NCI-H2107 treated with DMSO at 0.1 percent for 48 hours (cell line): ENCODE measurements around the gene MRPS31.
"Not testable (repeated sequence)": the region's sequence is repeated elsewhere in the genome, so short reads cannot be mapped to it uniquely, and the experiment has no call there.

Experiments used
- DNase-seq: peaks from one replicate; lab custom pipeline; 2025; ENCODE audit not compliant: unreplicated experiment; lab: John Stamatoyannopoulos, UW

The MRPS31 gene

DNA sequence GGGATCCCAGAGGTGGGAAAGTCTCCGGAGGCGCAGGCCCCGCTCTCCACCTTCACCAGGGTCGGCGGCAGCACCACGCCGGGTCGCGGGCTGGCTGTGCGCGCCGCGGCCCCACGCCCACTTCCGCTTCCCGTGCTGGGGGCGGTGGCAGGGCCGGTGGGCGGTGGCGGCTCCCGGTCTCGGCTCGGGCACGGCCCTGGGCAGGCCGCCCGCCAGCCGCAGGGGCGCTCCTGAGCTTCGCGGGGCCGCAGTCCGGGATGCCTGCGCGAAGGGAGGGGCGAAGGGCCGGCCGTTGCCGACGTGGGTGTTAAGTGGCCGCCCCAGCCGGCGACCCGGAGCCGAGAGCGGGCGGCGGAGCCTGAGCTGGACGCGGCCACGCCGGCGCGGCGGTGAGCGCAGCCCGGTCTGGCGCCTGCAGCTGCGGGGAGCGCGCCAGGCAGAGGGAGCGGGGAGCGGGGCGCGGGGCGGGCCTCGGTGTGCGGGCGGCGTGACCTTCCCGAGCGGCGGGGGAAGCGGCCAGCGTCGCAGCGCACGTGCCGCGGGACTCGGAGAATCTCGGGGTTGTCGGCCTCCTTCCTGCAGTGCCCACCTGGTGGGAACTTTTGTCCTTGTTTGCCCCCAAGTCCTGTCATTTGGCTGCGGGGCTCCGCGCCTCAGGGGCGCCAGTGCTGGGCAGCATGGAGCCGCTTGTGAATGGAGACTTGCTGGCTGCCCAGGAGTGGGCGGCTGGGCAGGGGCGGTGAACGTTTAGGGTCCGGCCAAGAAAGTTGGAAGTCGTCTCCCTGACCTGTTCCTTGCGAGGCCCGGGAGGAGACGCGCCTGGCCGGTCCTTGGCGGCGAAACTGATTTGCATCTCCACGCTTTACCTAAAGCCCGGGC lies 18.5 kb upstream of the MRPS31 start, which contains the start of gene SLC25A15:
TSS of gene SLC25A15 (plus strand) at position 337 of the 879 bp plus-strand sequence. CDS start 3,616 bp downstream, outside the sequence.
- peak; percentile 13 for DNase-seq

DNA sequence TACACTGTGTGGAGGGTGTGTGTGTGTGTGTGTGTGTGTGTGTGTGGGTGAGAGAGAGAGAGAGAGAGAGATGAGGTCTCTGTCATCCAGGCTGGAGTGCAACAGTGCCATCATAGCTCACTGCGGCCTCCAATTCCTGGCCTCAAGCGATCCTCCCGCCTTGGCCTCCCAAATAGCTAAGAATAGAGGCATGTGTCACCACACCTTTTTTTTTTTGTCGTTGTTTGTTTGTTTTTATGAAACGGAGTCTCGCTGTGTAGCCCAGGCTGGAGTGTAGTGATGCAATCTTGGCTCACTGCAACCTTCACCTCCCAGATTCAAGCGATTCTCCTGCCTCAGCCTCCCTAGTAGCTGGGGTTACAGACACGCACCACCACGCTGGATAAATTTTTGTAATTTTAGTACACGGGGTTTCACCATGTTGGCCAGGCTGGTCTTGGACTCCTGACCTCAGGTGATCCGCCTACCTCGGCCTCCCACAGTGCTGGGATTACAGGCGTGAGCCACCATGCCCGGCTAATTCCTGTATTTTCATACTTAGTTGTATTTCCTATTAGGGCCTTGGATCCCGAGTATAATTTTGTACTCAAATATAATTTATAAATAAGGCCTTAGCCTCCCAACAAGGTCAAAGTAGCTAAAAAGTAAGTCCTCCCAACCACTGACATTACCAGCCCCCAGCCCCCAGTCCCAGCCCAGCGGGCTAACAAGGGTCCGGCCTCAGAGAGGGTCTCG lies 17.7 kb upstream of the MRPS31 start:
- not testable (repeated sequence) for DNase-seq

DNA sequence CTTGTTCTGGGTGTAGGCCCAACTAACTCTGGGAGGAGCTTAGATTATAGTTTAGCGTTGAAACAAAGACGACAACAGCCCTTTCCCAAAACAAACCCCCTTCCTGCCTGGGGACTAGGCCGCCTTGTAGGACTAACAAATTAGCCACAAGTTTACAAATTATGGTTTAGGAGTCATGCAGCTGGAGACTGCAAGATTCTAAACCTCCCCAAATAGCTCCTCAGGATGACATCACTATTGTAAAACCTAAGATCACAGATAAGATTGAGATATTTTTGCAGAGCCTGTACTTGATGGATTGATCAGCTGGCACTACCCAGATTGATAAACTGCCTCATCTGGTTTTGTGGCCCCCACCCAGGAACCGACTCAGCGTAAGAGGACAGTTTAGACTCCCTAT lies 16.1 kb upstream of the MRPS31 start:
- no peak for DNase-seq

DNA sequence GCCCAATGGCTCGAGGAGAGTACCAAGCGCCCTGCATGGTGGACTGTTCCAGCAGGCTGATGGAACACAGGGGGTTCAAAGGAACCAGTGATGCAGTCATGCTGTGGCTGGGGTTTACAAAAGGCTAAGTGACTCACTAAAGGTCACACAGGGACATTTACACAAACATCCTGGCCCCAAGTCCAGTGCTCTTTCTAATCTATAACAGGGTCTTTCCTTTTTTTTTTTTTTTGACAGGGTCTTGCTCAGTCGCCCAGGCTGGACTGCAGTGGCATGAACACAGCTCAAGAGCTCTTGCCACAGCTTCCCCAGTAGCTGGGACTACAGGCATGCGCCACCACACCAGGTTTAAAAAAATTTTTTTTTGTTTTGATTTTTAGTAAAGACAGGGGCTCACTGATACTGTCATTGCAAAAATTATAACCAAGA lies 15.6 kb upstream of the MRPS31 start:
- DNase-seq, result no peak

DNA sequence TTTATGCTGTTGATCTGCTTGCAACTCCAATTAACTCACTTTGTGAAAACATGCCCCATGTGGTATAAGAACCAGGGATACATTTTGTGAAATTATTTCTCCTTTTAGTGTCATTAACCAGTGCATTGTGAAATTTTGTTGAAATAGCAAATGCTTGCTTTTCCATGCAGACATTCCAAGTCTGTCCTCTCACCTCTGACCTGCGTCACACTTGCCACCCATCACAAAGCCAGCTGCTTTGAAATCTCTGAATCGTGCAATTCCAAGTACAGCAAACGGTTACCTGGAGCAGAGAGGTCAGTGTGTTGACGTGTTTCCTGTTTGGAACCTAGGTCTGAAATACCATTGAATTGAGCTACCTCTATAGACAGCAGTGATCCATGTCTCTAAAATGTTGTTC lies 13.6 kb upstream of the MRPS31 start:
- DNase-seq, result no peak

DNA sequence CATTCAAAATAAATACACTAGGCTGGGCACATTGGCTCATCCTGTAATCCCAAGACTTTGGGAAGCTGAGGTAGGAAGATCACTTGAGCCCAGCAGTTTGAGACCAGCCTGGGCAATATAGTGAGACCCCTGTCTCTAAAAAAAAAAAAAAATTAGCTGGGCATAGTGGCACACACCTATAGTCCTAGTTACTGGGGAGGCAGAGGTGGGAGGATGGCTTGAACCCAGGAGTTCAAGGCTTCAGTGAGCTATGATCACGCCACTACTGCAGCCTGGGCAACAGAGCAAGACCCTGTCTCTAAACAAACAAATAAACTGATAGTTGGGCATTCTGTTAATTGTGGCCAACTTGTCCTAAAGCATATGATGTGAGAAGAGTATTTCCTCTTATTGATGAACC lies 12.0 kb upstream of the MRPS31 start:
- DNase-seq, result not testable (repeated sequence)

DNA sequence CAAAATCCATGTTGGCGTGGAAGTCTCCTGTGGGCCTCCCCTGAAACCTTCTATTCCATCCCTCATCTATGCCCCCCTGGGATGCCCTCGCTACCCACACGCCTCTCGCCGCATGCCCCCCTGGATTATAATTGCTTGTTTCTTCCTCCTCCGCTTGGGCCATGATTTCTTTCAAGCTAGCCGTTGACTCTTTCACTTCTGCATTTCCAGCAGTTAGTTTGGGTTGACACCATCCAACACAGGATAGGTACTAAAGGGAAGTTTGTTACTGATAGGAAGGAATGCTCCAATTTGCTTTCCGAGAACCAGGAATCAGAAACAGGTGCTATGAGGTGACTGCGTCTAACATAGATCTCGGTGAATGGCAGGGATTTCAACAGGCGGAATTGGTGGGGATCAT lies 10.7 kb upstream of the MRPS31 start:
- no peak for DNase-seq

DNA sequence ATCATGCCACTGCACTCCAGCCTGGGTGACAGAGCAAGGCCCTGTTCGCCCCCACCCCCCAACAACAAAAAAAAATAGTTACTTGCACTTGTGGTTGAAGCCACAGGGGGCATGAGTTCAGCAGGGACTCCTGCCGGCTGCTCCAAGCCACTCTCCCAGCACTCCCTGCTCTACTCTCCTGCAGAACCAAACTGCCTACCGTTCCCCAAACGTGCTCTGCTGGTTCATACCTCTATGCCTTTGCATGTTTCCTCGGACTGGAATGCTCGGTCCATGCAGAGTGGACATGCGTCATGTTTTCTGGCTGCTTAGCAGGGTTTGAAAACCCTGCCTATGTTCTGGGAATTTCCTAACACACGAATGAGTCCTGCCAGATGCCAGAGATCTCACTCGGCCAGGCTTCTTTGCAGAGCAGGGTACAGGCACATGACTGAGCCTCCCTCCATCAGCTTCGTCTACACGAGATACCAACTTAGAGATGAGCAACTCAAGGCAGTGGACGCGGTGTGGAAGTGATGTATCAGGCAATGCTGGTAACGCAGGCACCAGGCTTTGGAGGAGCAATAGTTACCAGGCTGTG lies 9.9 kb upstream of the MRPS31 start:
- DNase-seq, result no peak

DNA sequence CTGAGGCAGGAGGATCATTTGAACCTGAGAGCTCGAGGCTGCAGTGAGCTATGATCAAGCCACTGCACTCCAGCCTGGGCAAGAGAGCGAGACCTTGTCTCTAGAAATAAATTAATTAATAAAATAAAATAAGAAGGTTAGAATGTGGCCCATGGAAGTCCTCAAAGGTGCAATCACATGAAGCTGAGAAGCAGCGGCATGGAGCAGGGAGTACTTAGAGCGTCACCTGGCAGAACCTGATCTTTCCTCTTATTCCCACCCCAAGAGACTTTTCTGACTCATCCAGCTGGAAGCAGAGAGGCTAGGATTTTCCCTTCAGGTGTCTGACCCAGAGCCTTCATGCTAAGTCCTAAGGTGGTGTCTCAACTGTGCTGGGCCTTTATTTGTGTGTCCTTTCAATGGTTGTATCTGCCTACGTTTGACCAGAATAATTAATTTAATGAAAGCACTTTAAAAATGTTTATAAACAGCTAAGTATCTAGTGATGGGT lies 8.9 kb upstream of the MRPS31 start:
- DNase-seq, result no peak

DNA sequence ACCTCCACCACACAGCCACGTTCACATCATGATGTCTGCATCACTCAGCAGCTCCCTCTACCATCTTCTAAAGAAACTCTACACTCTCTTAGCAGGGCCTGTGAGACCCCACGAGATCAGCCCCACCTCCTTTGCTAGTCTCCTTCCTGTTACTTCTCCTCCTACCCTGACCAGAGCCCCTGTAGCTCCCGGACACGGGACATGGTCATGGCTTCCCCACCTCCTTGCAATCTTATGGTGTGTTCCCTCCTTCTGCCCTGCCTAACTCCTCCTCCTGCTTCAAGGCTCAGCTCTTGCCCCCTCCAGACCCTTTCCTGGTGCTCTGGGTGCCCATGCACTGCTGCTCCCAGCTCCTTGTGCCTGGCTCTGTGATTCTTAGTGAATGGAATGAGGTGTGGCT lies 8.1 kb upstream of the MRPS31 start:
- DNase-seq, result no peak

DNA sequence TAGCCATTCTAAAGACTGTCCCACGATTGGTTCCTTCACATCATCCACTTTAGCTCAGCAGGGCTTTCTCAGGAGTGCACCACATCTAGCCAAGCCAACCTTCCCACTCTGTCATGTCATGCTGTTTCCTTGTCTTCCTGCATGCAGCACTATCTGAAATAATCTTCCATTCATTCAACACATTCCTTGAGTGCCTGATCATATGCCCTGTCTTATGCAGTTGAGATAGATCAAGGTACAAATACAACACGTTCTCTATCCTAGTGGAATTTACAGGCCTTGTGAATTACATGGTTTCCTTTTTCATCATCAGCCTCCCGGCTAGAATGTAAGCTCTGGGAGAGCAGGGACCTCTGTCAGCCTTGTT lies 6.8 kb upstream of the MRPS31 start:
- DNase-seq, result no peak

DNA sequence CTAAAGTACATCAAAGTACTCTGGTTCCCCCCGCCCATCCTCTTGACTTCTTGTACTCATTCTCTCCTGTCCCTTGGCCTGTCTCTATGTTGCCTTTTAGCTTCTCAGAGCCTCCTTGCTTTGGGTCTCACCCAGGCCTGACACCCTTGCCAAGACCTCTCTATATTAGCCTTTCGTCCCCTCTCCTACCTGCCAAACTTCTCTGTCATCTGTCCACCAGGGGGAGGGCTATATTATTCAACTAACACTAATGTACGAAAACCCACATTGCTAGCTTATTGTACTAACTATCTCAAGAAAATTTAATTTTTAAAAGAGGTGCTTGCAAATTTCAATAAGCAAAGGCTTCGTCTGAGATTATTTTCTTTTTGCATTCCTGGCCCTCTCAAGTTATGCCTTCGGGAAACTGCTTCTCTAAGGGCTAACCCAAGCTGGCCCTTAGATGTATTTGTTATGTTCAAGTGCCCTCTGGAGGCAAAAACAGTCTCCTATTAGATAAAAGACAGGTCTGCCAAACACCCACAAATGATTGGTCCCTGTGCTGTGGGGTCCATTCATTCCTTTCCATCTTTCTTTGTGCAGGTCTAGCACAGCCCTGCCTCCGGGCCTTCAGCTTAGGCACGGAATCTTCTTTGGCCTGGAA lies 6.3 kb upstream of the MRPS31 start:
- peak; percentile 32 for DNase-seq

DNA sequence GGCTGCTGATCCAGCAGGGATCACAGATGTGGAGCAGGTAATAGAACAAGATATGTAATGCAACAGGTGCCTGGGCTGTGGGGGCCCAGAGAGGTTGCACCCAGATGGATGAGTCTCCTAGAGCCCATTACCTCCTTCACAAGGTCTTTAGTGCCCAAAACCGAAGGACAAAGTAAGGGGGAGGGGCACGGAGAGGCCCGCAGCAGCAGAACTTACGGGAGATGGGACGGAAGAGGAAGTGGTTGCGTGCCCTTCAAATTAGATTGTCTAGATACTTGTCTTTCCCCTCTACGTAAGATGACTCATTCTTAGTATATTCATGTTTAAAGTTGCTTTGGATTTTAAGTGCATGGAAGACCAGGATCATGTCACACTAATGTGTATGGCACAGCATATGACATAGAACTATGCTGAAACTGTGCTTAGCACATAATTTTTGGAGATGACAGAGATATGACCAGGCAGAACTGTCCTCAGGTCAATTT lies 5.7 kb upstream of the MRPS31 start:
- no peak for DNase-seq

DNA sequence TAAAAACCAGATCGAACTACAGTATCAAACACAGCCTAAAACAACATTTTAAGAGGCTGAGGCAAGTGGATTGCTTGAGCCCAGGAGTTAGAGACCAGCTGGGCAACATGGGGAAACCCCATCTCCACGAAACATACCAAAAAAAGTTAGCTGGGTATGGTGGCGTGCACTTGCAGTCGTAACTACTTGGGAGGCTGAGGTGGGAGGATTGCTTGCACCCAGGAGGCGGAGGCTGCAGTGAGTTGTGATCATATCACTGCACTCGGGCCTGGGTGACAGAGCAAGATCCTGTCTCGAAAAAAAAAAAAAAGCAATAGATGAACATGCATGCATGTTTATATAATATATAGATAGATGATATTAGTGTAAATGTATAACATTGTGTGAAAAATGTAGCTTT lies 5.2 kb upstream of the MRPS31 start:
- DNase-seq, result no peak

DNA sequence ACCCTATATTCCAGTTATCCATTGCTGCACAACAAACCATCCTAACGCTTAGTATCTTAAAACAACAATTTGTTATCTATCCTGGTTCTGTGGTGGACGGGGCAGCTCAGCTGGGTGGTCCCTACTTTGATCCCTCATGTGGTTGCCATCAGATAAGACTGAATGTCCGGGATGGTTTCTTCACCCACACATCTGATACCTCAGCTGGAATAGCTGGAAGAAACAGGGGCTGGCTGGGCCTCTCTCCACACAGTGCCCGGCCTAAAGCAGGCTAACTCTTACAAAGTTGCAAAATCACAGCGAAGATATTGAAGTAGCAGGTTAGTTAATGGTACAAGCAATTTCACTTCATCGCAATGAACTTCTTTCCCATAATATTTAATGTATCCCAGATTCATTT lies 3.7 kb upstream of the MRPS31 start:
- DNase-seq, result no peak

DNA sequence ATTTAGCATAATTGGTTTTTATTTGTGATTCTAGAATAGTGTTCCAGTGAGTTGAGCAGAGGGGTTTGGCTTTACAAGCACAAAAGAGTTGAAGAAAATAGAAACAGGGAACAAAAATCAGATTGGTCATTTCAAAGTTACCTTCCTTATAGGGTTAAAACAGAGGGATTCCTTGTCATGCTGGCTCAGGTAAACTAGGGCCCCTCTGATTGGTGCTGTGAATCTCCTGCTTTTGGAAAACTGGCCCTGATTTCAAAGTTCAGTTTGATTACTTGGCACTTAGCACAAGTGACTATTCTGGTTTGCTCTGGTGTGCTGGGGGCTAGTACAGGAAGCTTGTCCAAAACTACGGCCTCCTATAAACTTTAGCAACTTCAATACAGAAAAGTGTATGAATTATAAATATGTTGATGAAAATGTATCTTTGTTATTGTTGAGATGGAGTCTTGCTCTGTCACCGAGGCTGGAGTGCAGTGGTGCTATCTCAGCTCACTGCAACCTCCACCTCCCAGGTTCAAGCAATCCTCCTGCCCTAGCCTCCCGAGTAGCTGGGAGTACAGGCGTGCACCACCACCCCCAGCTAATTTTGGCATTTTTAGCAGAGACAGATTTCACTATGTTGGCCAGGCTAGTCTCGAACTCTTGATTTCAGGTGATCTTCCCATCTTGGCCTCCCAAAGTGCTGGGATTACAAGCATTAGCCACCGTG lies 1.9 kb upstream of the MRPS31 start:
- DNase-seq, result no peak

DNA sequence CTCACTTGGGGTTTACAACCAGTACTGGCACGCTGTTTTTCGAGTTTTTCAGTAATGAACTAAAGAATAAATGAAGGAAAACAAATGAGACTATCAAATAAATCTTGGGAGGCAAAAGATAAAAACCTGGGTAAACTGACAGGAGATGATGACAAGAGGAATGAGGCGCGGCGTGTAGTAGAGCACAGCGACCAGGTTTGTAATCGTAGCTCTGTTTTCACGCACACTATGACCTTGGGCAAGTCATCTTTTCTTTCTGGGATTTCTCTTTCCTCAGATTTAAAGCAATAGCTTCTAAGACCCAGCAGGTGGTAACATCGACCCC lies 419 bp downstream of the MRPS31 start:
- no peak for DNase-seq

DNA sequence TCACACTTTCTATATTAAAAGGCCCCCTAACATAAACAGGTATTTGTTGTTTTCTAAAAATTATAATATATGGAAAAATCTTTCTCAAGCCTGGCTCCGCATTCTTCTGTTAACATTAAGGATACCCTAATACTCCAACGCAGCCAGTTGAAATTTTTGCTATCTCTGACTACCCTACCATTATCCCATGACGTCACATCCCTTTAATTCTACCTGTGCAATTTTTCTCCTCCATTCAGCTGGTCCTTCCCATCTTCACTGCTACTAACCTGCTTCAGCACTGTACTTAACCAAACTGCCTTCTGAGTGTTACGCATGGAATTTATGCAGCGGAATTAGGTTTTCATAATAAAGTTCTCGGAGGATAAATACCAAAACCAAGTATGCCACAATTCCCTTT lies 1.0 kb downstream of the MRPS31 start:
- no peak for DNase-seq

DNA sequence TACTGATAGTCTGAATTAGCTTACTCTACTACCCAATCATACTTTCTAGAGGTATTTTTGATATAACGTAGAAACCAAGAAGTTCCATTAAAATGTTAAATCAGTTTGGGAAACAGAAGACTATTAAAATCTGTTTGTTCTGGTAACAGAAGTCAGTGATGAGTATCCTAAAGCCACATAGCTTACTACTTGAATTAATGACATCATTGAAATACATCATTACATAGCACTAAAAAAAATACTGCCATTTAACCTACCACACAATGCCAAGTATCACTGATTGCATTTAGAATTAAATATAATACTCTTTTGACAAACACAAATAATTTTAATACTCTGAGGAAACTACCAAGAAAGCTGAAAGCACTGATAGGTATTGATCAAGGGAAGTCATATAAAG lies 5.4 kb downstream of the MRPS31 start:
- no peak for DNase-seq

DNA sequence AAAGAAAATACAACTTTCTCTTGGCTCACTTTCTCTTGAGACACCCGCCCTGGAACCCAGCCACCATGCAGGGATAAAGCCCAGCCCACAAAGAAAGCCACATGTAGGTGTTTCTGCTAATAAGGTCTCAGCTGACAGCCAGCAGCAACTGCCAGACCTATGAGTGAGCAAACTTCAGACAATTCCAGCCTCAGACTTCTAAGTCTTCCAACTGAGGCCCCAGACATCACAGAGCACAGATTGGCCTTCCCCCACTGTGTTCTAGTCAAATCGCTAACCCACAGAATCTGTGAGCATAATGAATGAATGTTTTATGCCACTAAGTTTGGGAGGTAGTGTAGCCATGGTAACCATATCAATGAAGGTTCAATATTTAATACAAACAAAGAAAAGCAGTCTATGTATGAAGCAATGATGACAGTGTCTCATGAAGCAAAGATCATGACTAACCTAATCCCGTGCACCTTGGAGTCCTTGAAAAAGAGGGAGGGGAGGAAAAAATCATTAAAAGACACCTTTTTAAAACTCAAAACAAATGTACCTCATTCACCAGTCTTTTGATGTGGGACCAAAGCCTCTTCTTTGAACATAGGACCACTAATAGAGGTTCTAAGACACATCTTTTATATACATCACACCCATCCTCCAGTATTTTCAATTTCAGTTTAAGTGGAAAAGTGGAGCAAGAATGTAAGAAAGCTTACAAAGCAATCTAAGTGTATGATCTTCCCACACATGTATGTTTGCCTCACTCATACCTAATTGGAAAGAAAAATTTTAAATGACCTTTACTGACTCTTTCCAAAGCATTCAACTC lies 6.2 kb downstream of the MRPS31 start:
- DNase-seq, result no peak
